ENCODE results near the gene TADA3.
A peak's percentile ranks its signal among the peaks of the same experiment; 100 is the strongest.

TADA3 gene

DNA sequence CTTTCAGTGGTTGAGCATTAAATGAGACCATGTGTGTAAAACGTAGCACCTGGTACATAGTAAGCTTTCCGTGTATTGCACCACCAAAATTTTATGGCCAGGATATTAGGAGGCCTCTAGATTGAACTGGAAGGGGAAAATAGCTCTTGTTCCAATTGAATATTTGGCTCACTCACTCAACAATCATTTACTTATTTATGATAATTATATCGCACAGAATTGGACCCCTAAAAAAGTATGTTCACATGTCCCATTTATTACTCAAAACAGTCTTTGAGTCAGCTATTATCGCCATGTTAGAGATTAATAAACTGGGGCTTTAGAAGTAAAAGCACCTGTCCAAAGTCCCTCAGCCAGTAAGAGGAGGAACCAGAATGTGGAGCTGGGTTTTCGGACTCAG, 12.7 kb upstream of the TADA3 start:
- no peak for TF ChIP-seq ZNF274 (IDR thresholded peaks at IDR 0.05; ENCODE audit: low read depth, low read length)
- H3K4me3 ChIP-seq (ENCODE audit: low read length) = no peak overlapping the region

DNA sequence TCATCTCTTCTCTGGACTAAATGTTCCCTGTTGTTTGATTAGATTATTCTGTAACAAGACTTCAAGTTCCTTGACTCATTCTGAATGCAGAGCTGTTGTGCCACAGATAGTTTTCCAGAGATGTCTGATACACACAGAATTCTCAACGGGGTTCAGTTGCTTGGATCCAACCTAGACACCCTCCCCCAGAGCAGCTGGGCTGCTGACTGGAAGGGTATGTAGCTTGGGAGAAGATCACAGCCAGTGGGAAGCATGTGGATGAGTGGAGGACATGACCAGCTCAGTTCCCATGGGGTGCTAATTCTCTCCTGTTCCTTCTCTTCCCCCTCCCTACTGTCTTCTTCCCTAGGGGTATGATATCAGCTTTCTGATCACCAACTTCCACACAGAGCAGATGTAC, 11.2 kb upstream of the TADA3 start:
- no peak for TF ChIP-seq ZNF274 (IDR thresholded peaks at IDR 0.05; ENCODE audit: low read depth, low read length)
- H3K4me3 ChIP-seq (ENCODE audit: low read length) = no peak overlapping the region

DNA sequence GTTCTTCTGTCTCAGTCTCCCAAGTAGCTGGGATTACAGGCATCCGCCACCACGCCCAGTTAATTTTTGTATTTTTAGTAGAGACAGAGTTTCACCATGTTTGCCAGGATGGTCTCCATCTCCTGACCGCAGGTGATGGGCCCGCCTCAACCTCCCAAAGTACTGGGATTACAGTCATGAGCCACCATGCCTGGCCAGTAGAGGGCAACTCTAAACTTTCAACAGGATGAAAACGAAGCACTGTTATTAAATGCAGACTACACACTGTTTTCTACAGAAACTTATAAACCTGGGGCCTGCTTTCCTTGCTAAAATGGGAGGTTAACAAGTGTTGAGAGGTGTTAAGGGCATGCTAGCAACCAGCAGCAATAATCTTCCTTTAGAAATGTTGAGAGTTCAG, 8.3 kb upstream of the TADA3 start:
- no peak for TF ChIP-seq ZNF274 (IDR thresholded peaks at IDR 0.05; ENCODE audit: low read depth, low read length)
- no peak overlapping the region for H3K4me3 ChIP-seq (ENCODE audit: low read length)

DNA sequence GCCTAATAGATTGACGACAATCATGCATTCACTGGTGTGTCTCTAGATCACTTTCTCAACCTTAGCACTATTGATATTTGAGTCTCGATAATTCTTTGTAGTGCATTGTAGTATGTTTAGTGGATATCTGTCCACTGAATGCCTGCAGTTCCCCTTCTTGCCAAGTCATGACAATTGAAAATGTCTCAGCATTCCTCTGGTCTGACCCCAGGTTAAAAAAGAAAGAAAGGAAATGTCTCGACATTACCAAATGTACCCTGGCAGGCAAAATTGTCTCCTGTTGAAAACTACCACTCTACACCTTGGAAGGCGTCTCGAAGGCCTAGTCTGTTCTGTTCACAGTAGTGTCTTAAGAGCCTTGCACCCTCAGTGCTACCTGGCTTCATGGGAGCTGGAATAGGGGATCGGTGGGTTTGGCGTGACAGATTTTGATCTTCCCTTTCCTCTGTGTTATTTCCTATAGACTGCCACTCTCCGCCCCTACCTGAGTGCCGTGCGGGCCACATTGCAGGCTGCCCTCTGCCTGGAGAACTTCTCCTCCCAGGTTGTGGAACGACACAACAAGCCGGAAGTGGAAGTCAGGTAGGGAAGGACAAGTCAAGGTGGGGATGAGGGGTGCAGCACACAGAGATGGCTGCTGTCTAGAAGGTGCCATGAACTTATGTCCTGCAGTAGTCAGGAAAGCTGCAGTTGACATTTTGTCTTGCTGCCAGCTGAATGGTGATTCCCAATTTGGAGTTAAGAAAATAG, 5.1 kb upstream of the TADA3 start:
- no peak for TF ChIP-seq ZNF274 (IDR thresholded peaks at IDR 0.05; ENCODE audit: low read depth, low read length)
- H3K4me3 ChIP-seq (ENCODE audit: low read length) = no peak overlapping the region

DNA sequence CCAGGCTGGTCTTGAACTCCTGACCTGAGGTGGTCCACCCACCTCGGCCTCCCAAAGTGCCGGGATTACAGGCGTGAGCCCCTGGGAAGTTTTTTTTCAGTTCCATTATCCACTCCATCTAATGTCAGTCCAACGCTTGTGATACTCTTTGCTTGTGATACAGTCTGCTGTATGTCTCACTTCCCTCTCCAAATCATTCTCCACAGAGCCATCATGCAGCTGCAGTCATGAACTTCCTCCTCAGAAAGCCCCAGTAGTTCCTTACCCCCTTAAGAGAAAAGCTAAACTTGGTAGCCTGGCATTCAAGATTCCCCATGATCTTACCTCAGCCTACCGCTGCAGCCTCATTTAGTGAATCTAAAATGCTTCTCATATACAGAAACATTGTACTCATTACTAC, 2.9 kb upstream of the TADA3 start:
- peak overlapping the region; percentile 94; the same call in 1 of the 2 replicates for H3K4me3 ChIP-seq (ENCODE audit: low read length)
- no peak for TF ChIP-seq ZNF274 (IDR thresholded peaks at IDR 0.05; ENCODE audit: low read depth, low read length)

DNA sequence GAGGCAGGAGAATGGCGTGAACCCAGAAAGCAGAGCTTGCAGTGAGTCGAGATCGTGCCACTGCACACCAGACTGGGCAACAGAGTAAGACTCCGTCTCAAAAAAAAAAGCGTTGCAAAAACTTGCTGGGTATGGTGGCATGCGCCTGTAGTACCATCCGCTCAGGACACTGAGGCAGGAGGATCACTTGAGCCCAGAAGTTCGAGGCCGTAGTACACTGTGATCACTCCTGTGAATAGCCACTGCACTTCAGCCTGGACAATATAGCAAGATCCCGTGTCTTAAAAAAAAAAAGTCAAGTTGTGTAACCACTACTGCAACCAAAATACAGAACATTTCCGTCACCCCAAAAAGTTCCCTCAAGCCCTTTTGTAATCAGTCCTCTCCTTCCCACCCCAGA, 2.1 kb upstream of the TADA3 start:
- TF ChIP-seq ZNF274 (IDR thresholded peaks at IDR 0.05; ENCODE audit: low read depth, low read length) = no peak
- H3K4me3 ChIP-seq (ENCODE audit: low read length) = peak overlapping the region; percentile 94; the same call in 1 of the 2 replicates

DNA sequence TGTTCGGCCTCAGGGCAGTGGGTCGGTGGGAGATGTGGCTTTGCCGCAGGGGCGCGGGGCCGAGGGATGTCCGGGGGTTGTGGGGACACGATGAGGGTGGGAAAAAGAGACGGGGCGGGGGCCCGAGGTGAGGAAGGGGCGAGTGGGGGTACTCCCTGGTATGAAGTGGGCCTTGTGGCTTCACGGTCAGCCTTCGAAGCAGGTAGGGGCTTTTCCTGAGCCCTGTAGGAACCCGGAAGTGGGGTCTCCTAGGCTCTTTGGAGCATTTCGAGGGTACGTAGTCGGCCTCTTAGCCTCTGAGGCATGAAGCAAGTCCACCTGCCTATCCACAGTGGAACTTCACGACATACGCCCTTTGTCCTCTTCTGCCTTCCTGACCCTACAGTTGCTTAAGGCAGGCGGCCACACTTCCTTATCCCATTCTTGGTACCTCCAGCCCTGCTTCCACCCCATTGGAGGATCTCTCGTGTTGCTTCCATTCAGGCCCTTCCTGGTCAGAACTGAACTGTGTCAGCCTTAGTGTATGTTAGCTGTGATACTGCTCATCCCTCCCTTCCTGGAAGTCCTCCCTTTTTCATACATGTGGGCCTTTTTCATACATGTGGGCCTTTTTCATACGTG, 998 bp upstream of the TADA3 start:
- peak overlapping the region; percentile 94 for H3K4me3 ChIP-seq (ENCODE audit: low read length)
- TF ChIP-seq ZNF274 (IDR thresholded peaks at IDR 0.05; ENCODE audit: low read depth, low read length) = no peak

DNA sequence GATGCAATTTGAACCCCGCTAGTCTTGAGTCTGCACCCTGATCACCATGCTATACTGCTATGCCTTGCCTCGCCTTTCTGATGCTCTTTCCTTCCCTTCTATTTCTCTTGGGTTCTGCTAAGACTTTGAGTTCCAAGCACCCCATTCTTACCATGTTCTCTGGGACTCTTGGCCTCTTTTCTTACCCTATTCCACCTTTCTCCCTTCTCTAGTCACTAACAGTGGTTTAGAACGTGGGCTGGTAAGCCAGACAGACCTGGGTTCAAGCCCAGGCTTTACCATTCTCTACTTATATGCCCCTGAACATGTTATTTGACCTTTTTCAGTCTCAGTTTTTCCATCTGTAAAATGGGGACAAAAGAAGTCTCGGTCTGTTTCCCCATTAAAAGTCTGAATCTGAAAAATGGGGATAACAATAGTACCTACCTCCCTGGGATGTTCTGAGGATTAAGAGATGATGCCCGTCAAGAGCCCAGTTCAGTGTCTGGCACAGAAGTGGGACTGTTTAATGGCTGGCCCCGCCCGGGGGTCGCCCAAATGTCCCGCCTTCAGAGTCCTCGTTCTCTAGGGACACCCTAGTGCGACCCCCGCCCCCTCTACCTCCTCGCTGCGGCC, 376 bp downstream of the TADA3 start:
- peak overlapping the region; percentile 94 for H3K4me3 ChIP-seq (ENCODE audit: low read length)
- no peak for TF ChIP-seq ZNF274 (IDR thresholded peaks at IDR 0.05; ENCODE audit: low read depth, low read length)

DNA sequence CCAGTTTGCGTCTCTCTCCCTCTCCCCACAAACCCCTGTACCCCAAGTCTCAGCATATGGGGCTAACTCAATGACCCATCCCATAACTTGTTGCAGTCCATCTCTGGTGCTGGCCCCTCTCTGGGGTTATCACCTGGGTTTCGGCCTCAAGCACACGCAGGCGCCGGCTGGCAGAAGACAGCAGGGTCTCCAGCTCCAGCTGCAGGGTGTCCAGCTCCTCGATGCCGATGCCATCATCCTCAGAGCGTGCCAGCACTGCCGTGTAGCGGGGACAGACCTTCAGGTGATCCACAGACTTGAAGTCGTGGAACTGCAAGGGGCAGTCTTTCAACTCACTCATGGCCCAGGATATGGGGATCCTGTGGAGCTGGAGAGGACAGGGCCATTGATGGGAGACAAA, 1.1 kb downstream of the TADA3 start:
- no peak for TF ChIP-seq ZNF274 (IDR thresholded peaks at IDR 0.05; ENCODE audit: low read depth, low read length)
- peak overlapping the region; percentile 94; the same call in 1 of the 2 replicates for H3K4me3 ChIP-seq (ENCODE audit: low read length)

DNA sequence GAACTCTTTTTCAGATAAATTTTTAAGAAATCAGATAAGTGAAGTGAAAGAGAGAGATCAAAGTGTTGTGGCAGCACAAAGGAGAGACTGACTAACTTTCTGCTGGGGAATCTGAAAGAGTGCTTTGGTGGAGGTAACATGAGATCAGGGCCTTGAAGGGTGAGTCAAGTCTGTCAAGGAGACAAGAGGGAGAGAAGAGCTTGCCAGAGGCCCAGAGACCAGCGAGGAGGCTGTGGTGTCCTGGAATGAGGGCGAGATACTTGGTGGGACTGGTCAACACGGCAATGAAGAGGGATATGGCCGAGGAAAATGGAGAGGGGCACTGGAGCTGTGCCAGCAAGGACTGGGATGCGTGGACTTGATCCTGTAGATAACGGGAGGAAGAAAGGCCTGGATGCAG, 4.6 kb downstream of the TADA3 start:
- TF ChIP-seq ZNF274 (IDR thresholded peaks at IDR 0.05; ENCODE audit: low read depth, low read length) = no peak
- H3K4me3 ChIP-seq (ENCODE audit: low read length) = no peak overlapping the region

DNA sequence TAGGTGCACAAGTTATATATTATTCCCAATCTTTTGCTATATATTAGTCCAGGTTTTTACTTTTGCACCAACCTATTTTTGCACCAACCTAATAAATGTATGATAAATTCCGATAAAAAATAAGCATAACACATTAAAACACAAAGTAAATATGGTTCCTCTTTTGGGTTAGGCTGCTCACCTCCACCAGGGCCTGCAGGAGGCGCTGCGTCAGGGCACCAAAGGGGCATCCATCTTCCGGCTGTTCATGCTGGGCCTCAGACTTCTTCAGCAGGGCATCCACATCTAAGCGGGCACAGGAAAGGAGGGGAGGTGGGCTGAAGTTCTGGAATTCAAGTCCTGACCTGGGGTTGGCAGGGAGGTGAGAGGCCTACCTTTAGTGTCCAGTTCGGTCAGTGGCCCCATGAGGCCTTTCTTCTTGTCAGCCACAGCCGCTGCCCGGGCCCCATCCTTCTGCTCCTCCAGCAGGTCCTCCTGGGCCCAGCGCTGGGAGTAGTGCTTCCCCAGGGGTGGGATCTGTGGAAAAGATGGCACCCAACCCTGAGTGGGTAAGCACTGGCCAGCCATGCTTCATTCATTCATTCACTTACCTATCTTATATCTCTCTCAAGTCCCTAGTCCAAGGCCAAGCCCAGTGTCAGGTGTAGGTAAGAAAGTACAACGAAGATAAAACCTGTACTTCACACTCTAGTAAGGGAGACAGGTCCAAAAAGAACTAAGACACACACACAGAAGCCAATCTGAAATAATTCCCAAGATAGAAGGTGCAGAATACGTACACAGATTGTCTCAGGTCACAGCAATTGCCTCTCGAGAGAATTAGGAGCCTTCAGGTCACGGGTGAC, 5.2 kb downstream of the TADA3 start:
- TF ChIP-seq ZNF274 (IDR thresholded peaks at IDR 0.05; ENCODE audit: low read depth, low read length) = no peak
- H3K4me3 ChIP-seq (ENCODE audit: low read length) = no peak overlapping the region

DNA sequence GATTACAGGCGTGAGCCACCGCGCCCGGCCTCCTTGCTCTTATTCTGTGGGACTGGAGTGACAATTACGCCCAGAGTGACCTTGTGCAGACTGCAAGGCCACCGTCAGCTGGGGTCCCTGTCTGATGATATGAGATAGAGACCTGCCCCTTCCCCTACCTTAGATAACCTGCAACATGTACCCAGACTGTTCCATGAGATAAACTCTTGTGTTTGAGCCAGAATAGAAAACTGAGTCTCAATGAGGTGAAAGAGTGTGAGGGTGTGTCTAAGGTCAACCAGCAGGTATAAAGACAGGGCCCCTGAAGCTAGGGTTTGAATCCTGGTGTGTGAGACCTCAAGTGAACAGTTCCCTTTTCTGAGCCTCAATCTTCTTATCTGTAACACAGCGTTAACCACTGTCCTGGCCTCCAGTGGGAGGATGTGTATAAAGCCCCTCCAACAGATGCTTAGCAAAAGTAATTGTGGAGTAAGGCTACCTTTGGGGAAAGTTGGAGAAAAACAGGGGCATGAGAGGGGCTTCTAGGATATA, 6.0 kb downstream of the TADA3 start:
- TF ChIP-seq ZNF274 (IDR thresholded peaks at IDR 0.05; ENCODE audit: low read depth, low read length) = no peak

DNA sequence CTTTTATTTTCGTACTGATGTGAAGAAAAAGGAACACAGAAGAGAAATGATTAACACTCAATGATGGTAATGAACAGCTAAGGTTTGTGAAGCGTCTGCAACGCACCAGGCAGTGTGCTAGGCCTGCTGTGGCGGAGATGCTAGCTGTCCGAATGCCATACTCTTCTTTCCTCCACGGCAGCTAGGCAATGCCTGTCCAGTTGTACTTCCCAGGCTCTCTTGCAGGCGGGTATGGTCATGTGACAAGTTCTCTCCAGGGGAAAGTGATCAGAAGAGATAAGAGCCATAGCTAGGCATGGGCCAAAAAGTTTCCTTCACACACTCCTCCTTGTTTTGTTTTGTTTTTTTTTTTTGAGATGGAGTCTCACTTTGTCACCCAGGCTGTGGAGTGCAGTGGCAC, 6.7 kb downstream of the TADA3 start:
- no peak for TF ChIP-seq ZNF274 (IDR thresholded peaks at IDR 0.05; ENCODE audit: low read depth, low read length)
- H3K4me3 ChIP-seq (ENCODE audit: low read length) = no peak overlapping the region

More for the DNA sequence above, 6.0 kb downstream of the TADA3 start:
- no peak overlapping the region for H3K4me3 ChIP-seq (ENCODE audit: low read length)

DNA sequence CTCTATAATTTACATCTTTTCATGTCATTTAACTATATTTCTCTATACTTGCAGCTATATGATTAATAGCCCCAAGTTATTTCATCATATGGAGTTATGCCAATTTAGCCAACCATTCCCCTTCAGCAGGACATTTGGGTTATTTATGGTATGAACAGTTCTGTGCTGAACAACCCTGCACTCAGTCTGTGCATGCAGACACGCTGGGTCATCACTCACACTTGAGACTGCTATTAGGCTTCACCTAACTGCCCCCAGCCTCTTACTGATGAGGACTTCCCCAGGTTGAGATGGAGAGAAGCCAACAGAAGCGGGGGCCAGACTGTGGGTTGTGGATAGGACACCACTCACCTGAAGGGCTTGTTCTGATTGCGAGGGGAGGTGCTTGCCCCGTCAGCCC, 7.3 kb downstream of the TADA3 start:
- H3K4me3 ChIP-seq (ENCODE audit: low read length) = no peak overlapping the region

More for the DNA sequence above, 7.3 kb downstream of the TADA3 start:
- no peak for TF ChIP-seq ZNF274 (IDR thresholded peaks at IDR 0.05; ENCODE audit: low read depth, low read length)

All from GM08714 (cell line).